ENCODE data around the gene MED15. TPM values are rescaled to one million over a fixed set of nuclear protein-coding genes. Genes with fewer than 3 reads are reported as not detected.
A peak's percentile ranks its signal among the peaks of the same experiment; 100 is the strongest.

The MED15 gene
- total and polyA plus RNA-seq, 10 of the 15 experiments (the other 5 are each of a cell fraction or from before 2014, with no cell fraction given) = 1.4 to 75.2 (median 26.9) TPM

- TF ChIP-seq ZBTB40 (IDR thresholded peaks at IDR 0.05; ENCODE audit: borderline replicate concordance) (no peak), BCL11A (IDR thresholded peaks at IDR 0.05; ENCODE audit: low read depth, low read length) (peak; percentile 93), SPI1 (IDR thresholded peaks at IDR 0.05; ENCODE audit: borderline replicate concordance, insufficient read depth, low read depth, low read length) (0 out of 2 replicates have a peak, but pooled peaks have one; percentile 16), PAX8 (IDR thresholded peaks at IDR 0.05) (no peak), IRF4 (IDR thresholded peaks at IDR 0.05; ENCODE audit: low read depth, low read length) (peak; percentile 99), ZNF622 (IDR thresholded peaks at IDR 0.05) (no peak), ZNF687 (IDR thresholded peaks at IDR 0.05) (no peak), NFIC (IDR thresholded peaks at IDR 0.05; ENCODE audit: low read depth, low read length) (peak; percentile 96), RFX5 (IDR thresholded peaks at IDR 0.05; ENCODE audit: low read depth, low read length) (no peak), E2F4 (IDR thresholded peaks at IDR 0.05; ENCODE audit: low read depth, low read length) (no peak), POLR2AphosphoS2 (IDR thresholded peaks at IDR 0.05; ENCODE audit: low read depth, low read length) (no peak), FOXM1 (IDR thresholded peaks at IDR 0.05; ENCODE audit: low read depth, low read length) (peak; percentile 85; the same call in 1 of the 2 replicates), E4F1 (IDR thresholded peaks at IDR 0.05; ENCODE audit: borderline replicate concordance, partially characterized antibody) (no peak), ZNF24 (IDR thresholded peaks at IDR 0.05) (peak; percentile 71), CHD1 (IDR thresholded peaks at IDR 0.05; ENCODE audit: low read depth, low read length) (no peak), FOS (IDR thresholded peaks at IDR 0.05; ENCODE audit: borderline replicate concordance, extremely low read depth, insufficient read length) (no peak), BRCA1 (IDR thresholded peaks at IDR 0.05; ENCODE audit: low read depth, low read length) (no peak), SMC3 (IDR thresholded peaks at IDR 0.05; ENCODE audit: borderline replicate concordance, low read length) (no peak), TCF3 (IDR thresholded peaks at IDR 0.05; ENCODE audit: borderline replicate concordance, insufficient read depth, low read depth, low read length) (peak; percentile 27; the same call in 1 of the 2 replicates), CBX3 (IDR thresholded peaks at IDR 0.05; ENCODE audit: borderline replicate concordance, low read depth) (no peak)
Measured at GRCh38 chr22:20624161-20624616, 116.8 kb downstream of the MED15 start (continued).

All from GM12878 (cell line).